IMR-90 (cell line): ENCODE results near the gene SGMS1. TPM values are rescaled to one million over a fixed set of nuclear protein-coding genes. Genes with fewer than 3 reads are reported as not detected.

ENCODE experiments used
- ATAC-seq: fragments of 200-7000 bp; cut with Tn5 transposase; 2 replicates; pipeline ENCODE4 v1.9.1; 2020; ENCODE audit warnings: low read depth, mild to moderate bottlenecking, moderate library complexity
- BruUV-seq: library from RNA; stranded (reverse); fragments of 400-500 nt; replicated peaks from 2 replicates; lab custom pipeline; 2021; lab: Mats Ljungman, UMichigan
- CTCF ChIA-PET: fragments of 300-600 bp; formaldehyde crosslinking; extraction: SDS; loops from one replicate; lab custom pipeline; 2021; ENCODE audit warnings: antibody characterized with exemption; lab: Yijun Ruan, JAX
- POLR2A ChIA-PET: fragments of 300-600 bp; sonication (Branson Sonifier 250); formaldehyde crosslinking; loops from one replicate; lab custom pipeline; 2022; ENCODE audit warnings: antibody characterized with exemption; ENCODE audit not compliant: unreplicated experiment; lab: Charles Lee
- DNase-seq: peaks from one replicate; pipeline ENCODE4 v3.0.0; 2013
- H2AFZ ChIP-seq: replicated peaks from 2 replicates; pipeline ENCODE3; 2013; ENCODE audit warnings: low read length, mild to moderate bottlenecking; ENCODE audit not compliant: poor library complexity
- H2AK5ac ChIP-seq: 2 replicates; pipeline ENCODE4 v1.6.1; 2013; ENCODE audit warnings: low read depth, low read length, inconsistent platforms
- H2AK9ac ChIP-seq: replicated peaks from 2 replicates; pipeline ENCODE3; 2013; ENCODE audit warnings: mild to moderate bottlenecking, low read depth, low read length, moderate library complexity; ENCODE audit not compliant: poor library complexity
- H2BK120ac ChIP-seq: 2 replicates; pipeline ENCODE4 v1.6.1; 2013; ENCODE audit warnings: low read depth, low read length, inconsistent platforms
- H2BK15ac ChIP-seq: 3 replicates; pipeline ENCODE4 v1.6.1; 2013; ENCODE audit warnings: low read depth, low read length, inconsistent platforms
- H2BK20ac ChIP-seq: 2 replicates; pipeline ENCODE4 v1.6.1; 2013; ENCODE audit warnings: low read depth, mild to moderate bottlenecking, inconsistent platforms, low read length, moderate library complexity
- H2BK5ac ChIP-seq: 2 replicates; pipeline ENCODE4 v1.6.1; 2013; ENCODE audit warnings: mild to moderate bottlenecking, low read depth, low read length, inconsistent platforms; ENCODE audit not compliant: poor library complexity, severe bottlenecking
- H3K14ac ChIP-seq: replicated peaks from 2 replicates; pipeline ENCODE4 v1.6.1; 2013; ENCODE audit warnings: low read depth, low read length, inconsistent platforms
- H3K18ac ChIP-seq: 2 replicates; pipeline ENCODE4 v1.6.1; 2013; ENCODE audit warnings: low read depth, low read length, control low read depth
- H3K23ac ChIP-seq: 2 replicates; pipeline ENCODE4 v1.6.1; 2013; ENCODE audit warnings: low read depth, low read length, inconsistent platforms
- H3K27ac ChIP-seq: 2 replicates; pipeline ENCODE4 v1.5.1; 2013; ENCODE audit warnings: mild to moderate bottlenecking, control low read depth, low read length; ENCODE audit not compliant: insufficient read depth
- H3K27me3 ChIP-seq: 2 replicates; pipeline ENCODE4 v1.6.1; 2013; ENCODE audit warnings: low read length; ENCODE audit not compliant: control insufficient read depth, insufficient read depth
- H3K36me3 ChIP-seq: 2 replicates; pipeline ENCODE4 v1.6.1; 2013; ENCODE audit warnings: low read length, mixed read lengths; ENCODE audit not compliant: control insufficient read depth, insufficient read depth
- H3K4ac ChIP-seq: 2 replicates; pipeline ENCODE4 v1.6.1; 2013; ENCODE audit warnings: low read depth, low read length, inconsistent platforms
- H3K4me1 ChIP-seq: 2 replicates; pipeline ENCODE4 v1.6.1; 2013; ENCODE audit warnings: low read length, mixed read lengths; ENCODE audit not compliant: control insufficient read depth, insufficient read depth
- H3K4me2 ChIP-seq: 2 replicates; pipeline ENCODE4 v1.6.1; 2013; ENCODE audit warnings: low read depth, mild to moderate bottlenecking, control low read depth, low read length, moderate library complexity
- H3K4me3 ChIP-seq: 2 replicates; pipeline ENCODE4 v1.5.1; 2013; ENCODE audit warnings: low read depth, mild to moderate bottlenecking, control low read depth, low read length, moderate library complexity; ENCODE audit not compliant: insufficient read depth
- H3K56ac ChIP-seq: 2 replicates; pipeline ENCODE4 v1.6.1; 2013; ENCODE audit warnings: low read length, inconsistent platforms; ENCODE audit not compliant: insufficient read depth; ENCODE audit errors: extremely low read depth
- H3K79me1 ChIP-seq, 2 experiments: 2 replicates each; pipeline ENCODE4 v1.6.1; 2013; ENCODE audit warnings: low read length in 2 of 2, inconsistent platforms in 1 of 2, low read depth in 1 of 2
- H3K9ac ChIP-seq: 2 replicates; pipeline ENCODE4 v1.6.1; 2013; ENCODE audit warnings: low read depth, low read length, control low read depth
- H3K9me1 ChIP-seq: 2 replicates; pipeline ENCODE4 v1.6.1; 2013; ENCODE audit warnings: low read length, inconsistent platforms; ENCODE audit not compliant: insufficient read depth
- H3K9me3 ChIP-seq: 2 replicates; pipeline ENCODE4 v1.6.1; 2013; ENCODE audit warnings: low read length; ENCODE audit not compliant: control insufficient read depth, insufficient read depth
- H4K20me1 ChIP-seq: 2 replicates; pipeline ENCODE4 v1.6.1; 2013; ENCODE audit warnings: low read length, inconsistent platforms; ENCODE audit not compliant: insufficient read depth
- H4K5ac ChIP-seq: 2 replicates; pipeline ENCODE4 v1.6.1; 2013; ENCODE audit warnings: mild to moderate bottlenecking, low read depth, low read length, control low read depth
- H4K8ac ChIP-seq, 2 experiments: 2 replicates each; pipeline ENCODE4 v1.6.1; 2013; ENCODE audit warnings: low read depth in 2 of 2, low read length in 2 of 2, control low read depth in 1 of 2, inconsistent platforms in 1 of 2
- H4K91ac ChIP-seq: 2 replicates; pipeline ENCODE4 v1.6.1; 2013; ENCODE audit warnings: low read depth, low read length, inconsistent platforms; ENCODE audit not compliant: insufficient read depth
- BHLHE40 ChIP-seq: fragments of 150-350 bp; IDR thresholded peaks from 2 replicates; pipeline ENCODE4 v1.6.1; 2016; ENCODE audit warnings: mild to moderate bottlenecking, low read depth, low read length
- CTCF ChIP-seq: conservative IDR thresholded peaks from 2 replicates; pipeline ENCODE4 v1.5.1; 2012; ENCODE audit warnings: mild to moderate bottlenecking, low read depth, low read length, improper control_type of control experiment
- MAFK ChIP-seq: IDR thresholded peaks from 2 replicates; pipeline ENCODE4 v1.6.1; 2012; ENCODE audit warnings: low read depth, low read length, improper control_type of control experiment
- NFE2L2 ChIP-seq: fragments of 150-350 bp; IDR thresholded peaks from 2 replicates; pipeline ENCODE4 v1.6.1; 2016; ENCODE audit warnings: low read depth, mild to moderate bottlenecking, low read length
- RAD21 ChIP-seq: IDR thresholded peaks from 2 replicates; pipeline ENCODE4 v1.6.1; 2012; ENCODE audit warnings: low read length, improper control_type of control experiment
- SMC3 ChIP-seq: fragments of 150-350 bp; IDR thresholded peaks from 2 replicates; pipeline ENCODE4 v1.6.1; 2016; ENCODE audit warnings: low read depth, mild to moderate bottlenecking, antibody characterized with exemption, low read length, moderate library complexity
- WGBS, 2 experiments: methylation state at CpG; one replicate each; pipeline versions ENCODE4 v1.1.5 to v1.1.7; 2013; ENCODE audit warnings: missing lambda C conversion rate in 2 of 2; ENCODE audit not compliant: insufficient read length in 1 of 2; ENCODE audit errors: extremely low coverage in 2 of 2; 5-methylcytosine and 5-hydroxymethylcytosine counted together
- dilution Hi-C: fragments of 300-500 bp; cut with HindIII; formaldehyde crosslinking; loops from one replicate; pipeline ENCODE4 v1.14.3; 2018; ENCODE audit warnings: low sequenced_read_pairs; ENCODE audit not compliant: unreplicated experiment
- in situ Hi-C: fragments of 300-500 bp; cut with MboI; formaldehyde crosslinking; loops from 3 replicates; pipeline ENCODE4 v1.14.3; 2019; ENCODE audit warnings: low sequenced_read_pairs, inconsistent platforms, mixed read lengths
- intact Hi-C: fragments of 100-400 bp; cut with micrococcal nuclease; formaldehyde crosslinking; loops from 2 replicates; pipeline ENCODE4 v1.10.0; 2022
- polyA plus RNA-seq, 3 experiments: library from polyadenylated mRNA; depleted of rRNA; stranded (reverse); fragments of >200 nt; gene quantifications; 2 replicates each; pipeline ENCODE4 v1.2.3, GENCODE V29; 2012; ENCODE audit warnings: low replicate concordance in 1 of 3
- total RNA-seq: library from RNA; depleted of rRNA; stranded (reverse); fragments of >200 nt; gene quantifications from 2 replicates; pipeline ENCODE4 v1.2.3, GENCODE V29; 2012

SGMS1 gene
- total and polyA plus RNA-seq, 2 of the 4 experiments (the other 2 are of a cell fraction) = 9.8 to 30.8 TPM

- Histone ChIP-seq H2BK5ac (no peak overlapping the region), H3K79me1 (no peaks in the 10 kb centered on the region), H2BK20ac (no peak overlapping the region), H3K27ac (no peak overlapping the region), H3K18ac (no peak overlapping the region), H4K91ac (no peak overlapping the region), H3K4me1 (no peaks in the 10 kb centered on the region), H3K14ac (no peak overlapping the region), H3K4ac (no peak overlapping the region), H4K20me1 (no peaks in the 10 kb centered on the region), H4K8ac (no peak overlapping the region), H3K23ac (no peak overlapping the region), H2BK120ac (no peak overlapping the region), H2AFZ (no peak overlapping the region), H3K9ac (no peak overlapping the region), H2BK15ac (no peak overlapping the region), H3K4me2 (no peak overlapping the region), H3K4me3 (no peak overlapping the region), H3K9me3 (no peaks in the 10 kb centered on the region), H3K27me3 (peaks cover 17% of the 10 kb centered on the region), H3K36me3 (no peaks in the 10 kb centered on the region), H2AK9ac (no peak overlapping the region), H3K56ac (no peak overlapping the region), H2AK5ac (no peak overlapping the region), H3K9me1 (no peaks in the 10 kb centered on the region), H4K5ac (no peak overlapping the region)
- in situ Hi-C loops = no loop called here
- BruUV-seq = no TSS peak
- peak; percentile 7 for DNase-seq
- intact Hi-C loops = no loop called here
- ChIA-PET POLR2A (interaction anchor here (0.5 kb wide), 1 partner anchor 28 kb away, joined by 8 read pairs; no protein-coding TSS in a partner anchor), CTCF (interaction anchor here (0.6 to 1.2 kb wide), 4 partner anchors 9 to 371 kb away, joined by 3 to 6 read pairs (median 4); no protein-coding TSS in a partner anchor)
- ATAC-seq = peak; percentile 48; the same call in 1 of the 2 replicates
- dilution Hi-C loops = no loop called here
- no CpG with 5 or more reads among the region's 3 CpGs for WGBS, 2 experiments
- TF ChIP-seq RAD21 (peak; percentile 43), CTCF (peak; percentile 46), BHLHE40 (no peak), MAFK (no peak), NFE2L2 (no peak), SMC3 (peak; percentile 37; the same call in 1 of the 2 replicates)
Measured at GRCh38 chr10:50275650-50276235, 348.0 kb downstream of the SGMS1 start.
